Measurements from ENCODE around the gene KRTAP5-2.

- TF ChIP-seq CTCF (IDR thresholded peaks at IDR 0.05; ENCODE audit: low read length) (no peak), EZH2 (optimal IDR thresholded peaks at IDR 0.05; ENCODE audit: low read depth, low read length) (no peak), EZH2phosphoT487 (IDR thresholded peaks at IDR 0.05; ENCODE audit: low read length) (no peak)
Observed at GRCh38 chr11:1622086-1622485, 24.0 kb upstream of the KRTAP5-2 start, which contains the start of gene KRTAP5-4.

Data from MM.1S (cell line).